ENCODE results near the gene ZNF407.

DNA sequence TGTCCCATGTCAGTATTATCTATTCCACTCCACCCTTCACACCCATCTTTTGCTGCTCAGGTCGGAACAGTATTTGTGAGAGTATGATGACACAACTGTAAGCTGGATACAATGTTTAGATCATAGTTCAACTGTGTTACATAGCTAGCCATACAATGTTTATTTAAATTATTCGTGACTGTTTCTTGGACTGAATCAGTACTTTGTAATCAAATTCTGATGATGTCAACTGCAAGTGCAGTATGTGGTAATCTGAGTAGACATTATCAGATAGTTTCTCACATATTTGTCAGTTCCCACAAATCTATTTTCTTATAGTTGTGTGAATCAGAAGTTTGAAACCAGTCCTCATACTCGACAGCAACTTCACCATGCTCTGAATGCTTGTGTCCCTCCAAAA is 177.6 kb downstream of the ZNF407 start:
- TF ChIP-seq, protein P1, sequence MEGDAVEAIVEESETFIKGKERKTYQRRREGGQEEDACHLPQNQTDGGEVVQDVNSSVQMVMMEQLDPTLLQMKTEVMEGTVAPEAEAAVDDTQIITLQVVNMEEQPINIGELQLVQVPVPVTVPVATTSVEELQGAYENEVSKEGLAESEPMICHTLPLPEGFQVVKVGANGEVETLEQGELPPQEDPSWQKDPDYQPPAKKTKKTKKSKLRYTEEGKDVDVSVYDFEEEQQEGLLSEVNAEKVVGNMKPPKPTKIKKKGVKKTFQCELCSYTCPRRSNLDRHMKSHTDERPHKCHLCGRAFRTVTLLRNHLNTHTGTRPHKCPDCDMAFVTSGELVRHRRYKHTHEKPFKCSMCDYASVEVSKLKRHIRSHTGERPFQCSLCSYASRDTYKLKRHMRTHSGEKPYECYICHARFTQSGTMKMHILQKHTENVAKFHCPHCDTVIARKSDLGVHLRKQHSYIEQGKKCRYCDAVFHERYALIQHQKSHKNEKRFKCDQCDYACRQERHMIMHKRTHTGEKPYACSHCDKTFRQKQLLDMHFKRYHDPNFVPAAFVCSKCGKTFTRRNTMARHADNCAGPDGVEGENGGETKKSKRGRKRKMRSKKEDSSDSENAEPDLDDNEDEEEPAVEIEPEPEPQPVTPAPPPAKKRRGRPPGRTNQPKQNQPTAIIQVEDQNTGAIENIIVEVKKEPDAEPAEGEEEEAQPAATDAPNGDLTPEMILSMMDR (conservative IDR thresholded peaks at IDR 0.05 in 1 of 2, IDR thresholded peaks at IDR 0.05 in 1 of 2; ENCODE audit: extremely low read depth in 1 of 2, insufficient read depth in 1 of 2, low read depth in 1 of 2, low read length in 2 of 2) = no peak
- no peak for TF ChIP-seq EZH2 (IDR thresholded peaks at IDR 0.05; ENCODE audit: borderline replicate concordance, low read length)
